Activated CD8-positive, alpha-beta memory T cell treated with anti-CD3 and anti-CD28 coated beads, Interleukin-2, amount 50 U/mL, for 4 hours (primary cell): Measurements from ENCODE around the gene LCNL1.

Experiments used
- DNase-seq: peaks from one replicate; pipeline ENCODE4 v3.0.0-alpha.2; 2020

Gene LCNL1

DNA sequence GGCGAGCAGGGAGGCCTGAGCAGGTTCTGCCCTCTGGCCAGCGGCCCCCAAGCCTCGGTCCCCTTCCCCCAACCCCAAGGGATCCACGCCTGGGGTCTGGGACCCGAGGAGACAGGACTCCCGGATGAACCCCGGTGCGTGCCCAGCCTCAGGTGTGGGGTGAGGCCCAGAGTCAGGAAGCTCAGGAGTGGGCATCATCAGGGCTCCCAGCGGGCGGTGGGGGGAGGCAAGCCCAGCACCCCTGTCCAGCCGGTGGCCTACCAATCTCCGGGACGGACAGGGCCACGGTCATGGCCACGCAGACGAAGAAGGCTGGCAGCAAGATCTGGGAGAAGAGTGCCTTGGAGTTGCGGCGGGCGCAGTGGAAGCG is 30.8 kb downstream of the LCNL1 start:
- DNase-seq, result no peak

DNA sequence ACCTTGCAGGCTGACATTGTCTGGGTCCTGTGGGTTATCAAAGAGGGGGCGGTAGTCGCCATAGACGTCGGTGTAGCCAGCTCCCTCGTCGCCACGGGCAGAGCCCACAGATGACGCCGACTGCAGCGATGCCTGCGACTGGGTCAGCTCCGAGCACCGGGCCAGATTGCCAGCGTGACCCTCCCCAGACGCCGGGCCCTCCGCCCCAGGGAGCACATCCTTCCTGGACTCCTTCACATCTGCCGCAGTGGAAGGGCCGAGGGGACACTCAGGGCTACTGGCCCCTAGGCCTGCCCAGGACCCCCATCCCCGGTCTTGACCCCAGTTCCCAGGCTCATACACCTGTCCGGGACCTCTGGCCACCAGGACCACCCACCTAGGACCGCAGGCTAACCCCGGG is 31.4 kb downstream of the LCNL1 start:
- DNase-seq, result no peak

DNA sequence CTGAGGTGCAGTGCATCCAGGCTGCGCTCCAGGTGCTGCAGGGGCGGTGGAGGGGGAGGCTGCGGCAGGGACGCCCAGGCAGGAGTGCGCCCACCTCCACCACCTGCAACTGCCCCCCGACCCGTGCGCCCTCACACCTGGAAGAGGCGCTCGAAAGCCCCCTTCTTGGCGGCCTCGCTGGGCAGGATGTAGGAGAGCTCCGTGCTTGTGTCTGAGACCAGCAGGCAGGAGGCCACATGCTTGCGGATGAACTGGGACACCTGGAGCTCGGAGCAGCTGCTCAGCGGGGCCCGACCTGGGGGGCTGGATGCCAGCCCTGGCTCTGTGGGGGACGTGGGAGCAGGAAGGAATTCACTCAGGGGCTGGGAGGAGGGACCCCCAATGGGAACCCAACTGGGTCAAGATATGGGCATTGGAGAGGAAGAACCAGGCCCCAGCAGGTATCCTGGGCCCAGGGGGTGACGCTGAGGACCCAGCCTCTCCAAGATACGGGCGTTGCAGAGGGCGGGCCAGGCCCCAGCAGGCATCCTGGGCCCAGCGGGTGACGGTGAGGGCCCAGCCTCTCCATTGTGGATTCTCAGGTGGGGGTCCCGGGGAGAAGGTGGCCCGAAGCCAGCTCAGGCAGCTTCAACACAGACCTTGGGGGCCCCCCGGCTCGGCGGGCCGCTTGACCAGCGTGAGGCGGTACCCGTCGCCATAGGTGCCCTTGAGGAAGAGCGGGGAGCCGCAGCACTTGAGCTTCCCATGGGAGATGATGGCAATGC is 32.2 kb downstream of the LCNL1 start:
- DNase-seq, result no peak

DNA sequence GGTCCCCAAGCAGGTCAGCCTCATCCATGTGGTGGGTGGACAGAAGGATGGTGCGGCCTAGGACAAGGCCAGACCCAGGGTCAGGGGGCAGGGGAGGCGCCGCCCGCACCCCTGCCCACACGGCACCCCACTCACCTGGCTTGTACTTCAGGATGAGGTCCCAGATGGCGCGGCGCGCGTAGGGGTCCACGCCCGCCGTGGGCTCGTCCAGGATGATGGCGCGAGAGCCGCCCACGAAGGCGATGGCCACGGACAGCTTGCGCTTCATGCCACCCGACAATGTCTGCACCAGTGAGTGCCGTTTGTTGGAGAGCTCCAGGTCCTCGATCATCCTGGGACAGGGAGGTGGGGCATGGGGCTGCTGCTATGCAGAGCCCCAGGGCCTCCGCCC is 32.7 kb downstream of the LCNL1 start:
- no peak for DNase-seq

DNA sequence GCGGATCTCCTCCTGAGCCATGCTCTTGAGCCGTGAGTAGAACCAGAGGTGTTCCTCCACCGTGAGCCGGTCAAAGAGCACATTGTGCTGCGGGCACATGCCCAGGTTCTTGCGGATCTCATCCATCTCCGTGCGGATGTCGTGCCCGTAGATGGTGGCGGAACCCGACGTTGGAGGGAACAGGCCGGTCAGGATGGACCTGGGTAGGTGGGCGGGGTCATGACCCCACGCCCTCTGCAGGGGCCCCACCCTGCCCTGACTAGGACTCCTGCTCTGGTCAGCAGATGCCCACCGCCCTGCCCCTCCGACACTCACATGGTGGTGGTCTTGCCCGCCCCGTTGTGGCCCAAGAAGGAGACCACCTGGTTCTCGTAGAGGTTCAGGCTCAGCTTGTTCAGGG is 33.2 kb downstream of the LCNL1 start:
- no peak for DNase-seq

GRCh38 chr9:137016436-137016835 is 33.6 kb downstream of the LCNL1 start:
- no peak for DNase-seq

- no peak for DNase-seq
Measured at GRCh38 chr9:137017071-137017470, 34.3 kb downstream of the LCNL1 start.

DNA sequence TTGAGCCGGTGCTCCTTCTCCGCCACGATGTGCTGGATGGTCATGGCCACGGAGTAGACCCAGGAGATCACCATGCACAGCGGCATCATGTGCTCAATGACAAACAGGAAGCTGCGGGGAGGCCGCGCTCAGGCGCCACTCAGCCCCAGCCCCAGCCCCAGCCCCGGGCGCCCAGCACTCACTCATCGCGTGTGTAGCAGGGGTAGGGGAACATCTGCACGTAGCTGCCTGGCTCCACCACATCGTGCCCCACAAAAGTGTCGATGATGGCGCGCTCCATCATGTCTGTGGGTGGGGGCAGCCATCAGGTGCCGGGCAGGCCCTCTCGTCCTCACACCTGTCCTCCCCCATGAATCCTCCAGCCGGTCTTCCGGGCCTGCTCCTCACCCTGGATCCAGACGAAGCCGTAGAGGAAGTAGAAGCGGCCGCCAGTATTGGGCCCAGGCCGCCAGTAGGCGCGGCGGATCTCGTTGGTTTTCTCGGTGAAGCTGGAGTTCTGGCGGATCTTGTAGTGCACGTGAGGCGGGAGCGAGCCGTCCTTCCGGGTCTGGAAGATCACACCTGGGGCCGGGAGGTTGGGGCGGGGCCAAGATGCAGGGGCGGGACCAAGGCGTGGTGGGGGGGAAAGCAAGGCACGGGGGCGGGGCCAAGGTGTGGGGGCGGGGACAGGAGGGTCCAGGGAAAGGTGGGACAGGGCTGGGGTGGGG is 35.2 kb downstream of the LCNL1 start:
- DNase-seq, result no peak

GRCh38 chr9:137018761-137019559 is 36.2 kb downstream of the LCNL1 start:
- DNase-seq, result no peak

DNA sequence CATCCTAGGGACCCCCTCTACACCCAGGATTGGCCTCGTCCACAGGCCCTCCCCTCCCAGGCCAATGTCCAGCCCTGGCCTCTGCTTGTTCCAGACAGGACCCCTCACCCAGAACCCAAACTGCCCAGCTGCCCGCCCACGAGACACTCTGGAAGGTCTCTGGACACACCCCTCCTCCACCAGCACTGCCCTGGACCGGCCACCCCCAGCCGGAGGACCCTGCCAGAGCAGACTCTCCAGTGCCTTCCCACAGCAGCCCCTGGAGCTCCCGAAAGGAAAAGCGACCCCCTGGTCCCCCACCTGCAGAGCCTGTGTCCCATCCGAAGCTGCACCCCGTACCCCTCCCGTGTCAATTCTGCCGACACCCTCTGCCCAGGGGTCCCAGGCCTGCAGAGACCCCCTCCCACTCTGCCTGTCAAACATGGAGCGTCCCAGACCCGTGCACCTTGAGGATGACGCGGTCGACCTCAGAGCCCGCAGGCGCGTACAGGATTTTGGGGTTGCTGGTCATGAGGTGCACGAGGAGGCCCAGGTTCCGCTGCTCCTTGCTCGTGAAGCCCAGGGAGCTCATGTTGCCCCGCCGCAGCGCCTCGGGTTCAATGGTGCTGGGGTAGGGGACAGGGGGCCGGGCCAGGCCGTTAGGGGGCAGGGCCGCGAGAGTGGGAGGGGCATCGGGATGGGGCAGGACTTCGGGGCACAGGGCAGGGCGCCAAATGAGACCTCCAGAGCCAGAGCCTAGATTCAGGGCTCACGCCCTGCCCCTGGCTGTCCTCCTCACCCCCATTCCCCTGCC is 37.3 kb downstream of the LCNL1 start:
- no peak for DNase-seq

GRCh38 chr9:137020771-137021567 is 38.2 kb downstream of the LCNL1 start:
- no peak for DNase-seq

- no peak for DNase-seq
Measured at GRCh38 chr9:137021568-137021978, 38.8 kb downstream of the LCNL1 start.

DNA sequence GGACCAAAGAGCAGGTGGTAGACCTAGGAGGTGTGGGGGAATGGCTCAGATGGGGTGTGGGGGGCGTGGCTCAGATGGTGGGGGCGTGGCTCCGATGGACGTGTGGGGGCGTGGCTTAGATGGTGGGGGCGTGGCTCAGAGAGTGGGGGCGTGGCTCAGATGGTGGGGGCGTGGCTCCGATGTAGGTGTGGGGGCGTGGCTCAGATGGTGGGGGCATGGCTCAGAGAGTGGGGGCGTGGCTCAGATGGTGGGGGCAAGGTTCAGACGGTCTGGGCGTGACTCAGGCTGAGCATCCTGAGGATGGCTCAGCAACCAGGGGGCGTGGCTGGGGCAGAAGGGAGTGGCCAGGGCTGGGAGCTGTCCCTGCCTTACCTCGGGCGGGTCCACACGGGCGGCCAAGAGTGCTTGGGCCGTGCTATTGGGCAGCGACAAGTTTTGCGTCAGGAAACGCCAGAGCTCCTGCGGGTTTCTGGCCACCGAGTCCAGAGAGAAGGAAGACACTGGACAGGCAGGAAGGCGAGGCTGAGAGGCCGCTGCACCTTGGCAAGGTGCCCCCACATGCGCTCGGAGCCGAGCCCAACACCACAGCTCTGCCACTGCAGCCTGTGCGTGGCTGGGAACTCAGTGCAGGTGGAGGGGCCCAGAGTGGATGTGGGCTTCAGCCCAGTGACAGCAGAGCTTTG is 39.3 kb downstream of the LCNL1 start:
- DNase-seq, result peak; percentile 70

DNA sequence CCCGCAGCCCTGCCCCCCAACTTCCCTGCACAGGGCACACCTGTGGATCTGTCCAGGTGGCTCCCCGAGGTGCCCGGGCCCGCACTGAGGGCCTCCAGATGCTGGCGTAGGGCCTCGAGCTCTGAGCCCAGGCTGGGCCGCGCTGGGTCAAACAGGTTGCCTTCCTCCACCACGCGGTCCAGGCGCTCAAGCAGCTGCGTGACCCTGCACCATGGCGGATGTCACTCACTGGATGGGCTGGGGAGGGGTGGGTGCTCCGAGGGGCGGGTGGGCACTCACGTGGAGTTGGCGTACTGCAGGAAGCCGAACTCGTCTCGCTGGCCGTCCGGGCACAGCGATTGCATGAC is 39.8 kb downstream of the LCNL1 start:
- no peak for DNase-seq

- no peak for DNase-seq
Measured at GRCh38 chr9:137023157-137023556, 40.4 kb downstream of the LCNL1 start.

GRCh38 chr9:137023583-137023991 is 40.8 kb downstream of the LCNL1 start:
- no peak for DNase-seq

DNA sequence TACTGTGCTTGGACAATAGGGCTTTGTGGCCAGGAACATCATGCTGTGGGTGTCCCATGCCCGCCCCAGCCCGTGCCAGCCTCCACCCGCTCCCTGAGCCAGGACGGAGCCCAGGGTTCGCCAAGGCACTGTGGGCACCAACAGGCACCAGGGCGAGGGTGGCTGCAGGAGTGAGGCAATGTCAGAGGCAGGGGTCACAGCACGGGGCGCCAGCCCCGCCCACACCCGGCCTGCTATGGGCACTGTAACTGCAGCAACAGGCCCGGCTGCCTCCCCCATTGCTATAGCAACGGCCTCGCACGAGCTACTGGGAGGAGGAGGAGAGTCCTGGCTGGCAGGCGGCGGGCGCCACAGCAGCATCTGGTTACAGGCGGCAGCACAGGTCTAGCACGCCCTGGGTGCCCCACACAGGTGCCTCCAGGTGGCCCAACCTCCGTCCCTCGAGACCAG is 42.7 kb downstream of the LCNL1 start:
- DNase-seq, result no peak

DNA sequence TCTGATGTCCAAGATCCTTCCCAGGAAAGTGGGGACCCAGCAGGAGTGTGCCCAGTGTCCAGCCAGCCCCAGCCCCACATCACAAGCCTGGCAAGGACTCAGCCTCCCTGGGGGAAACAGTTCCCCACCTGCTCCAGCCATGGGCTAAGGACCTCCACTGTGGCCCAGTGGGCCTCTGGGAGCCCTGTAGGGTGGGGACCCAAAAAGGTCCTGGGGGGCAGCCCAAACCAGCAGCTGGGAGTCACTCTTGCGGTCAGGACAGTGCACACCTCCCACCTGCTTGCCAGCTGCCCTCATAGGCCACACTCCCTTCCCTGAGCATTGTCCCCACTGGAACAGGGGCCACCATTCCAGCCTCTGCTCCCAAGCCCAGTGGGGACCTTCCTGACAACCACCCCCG is 43.6 kb downstream of the LCNL1 start:
- DNase-seq, result no peak

DNA sequence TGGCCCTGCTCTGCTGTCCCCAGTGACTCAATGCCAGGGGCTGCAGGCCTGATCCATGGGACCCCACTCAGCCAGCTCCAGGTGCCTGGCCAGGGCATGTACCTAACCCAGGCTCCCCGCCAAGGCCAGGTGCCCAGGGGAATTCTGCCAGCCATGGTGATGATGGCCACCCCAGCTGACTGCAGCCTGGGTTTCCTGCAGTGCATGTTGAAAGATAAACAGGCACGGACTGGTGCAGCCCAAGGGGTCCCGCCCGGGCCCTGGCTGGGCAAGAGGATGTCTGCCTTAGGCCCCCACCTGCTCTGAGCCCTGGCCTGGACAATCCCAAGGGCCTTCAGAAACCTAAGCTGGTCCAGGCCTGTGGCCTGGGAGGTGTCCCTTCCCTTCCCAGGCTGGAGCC is 44.0 kb downstream of the LCNL1 start:
- no peak for DNase-seq

GRCh38 chr9:137027369-137028262 is 44.8 kb downstream of the LCNL1 start, which contains the start of gene ABCA2:
Gene ABCA2 (minus strand): TSS chr9:137028237. CDS start chr9:137028140, 97 bp downstream.
- DNase-seq, result no peak
